ENCODE data around the gene MZT2B. TPM values are rescaled to one million over a fixed set of nuclear protein-coding genes. Genes with fewer than 3 reads are reported as not detected.
"Not testable (repeated sequence)": the region's sequence is repeated elsewhere in the genome, so short reads cannot be mapped to it uniquely, and the experiment has no call there.

MZT2B gene
- total RNA-seq, 2 donors from 2014 or later: 207 to 259 TPM

- DNase-seq (no peak), ATAC-seq (no peak)
- intact Hi-C loops (cut with DNase I): no loop called here
These were observed 16.6 kb upstream of the MZT2B start for GRCh38 chr2:130165293-130166016.

GRCh38 chr2:130166611-130167010 is 15.5 kb upstream of the MZT2B start:
- ATAC-seq; intact Hi-C loops (cut with DNase I): not testable (repeated sequence)

GRCh38 chr2:130169163-130169562 is 12.9 kb upstream of the MZT2B start:
- DNase-seq; ATAC-seq; intact Hi-C loops (cut with DNase I): not testable (repeated sequence)

More at GRCh38 chr2:130166611-130167010, 15.5 kb upstream of the MZT2B start:
- not testable (repeated sequence) for DNase-seq

GRCh38 chr2:130169896-130170295 is 12.2 kb upstream of the MZT2B start:
- no peak for DNase-seq
- intact Hi-C loops (cut with DNase I): no loop called here
- ATAC-seq: no peak

GRCh38 chr2:130174866-130175265 is 7.2 kb upstream of the MZT2B start:
- intact Hi-C loops (cut with DNase I); ATAC-seq; DNase-seq: not testable (repeated sequence)

- DNase-seq, ATAC-seq: not testable (repeated sequence)
- intact Hi-C loops (cut with DNase I): loop anchor here (5.0 to 10.0 kb wide), 2 partner anchors 154 to 157 kb away; no protein-coding TSS in a partner anchor
These were observed 1.4 kb upstream of the MZT2B start for GRCh38 chr2:130180404-130181324.

- ATAC-seq: peak; percentile 92 to 93
- intact Hi-C loops (cut with DNase I): loop anchor here (5.0 to 10.0 kb wide), 2 partner anchors 153 to 156 kb away; no protein-coding TSS in a partner anchor
- DNase-seq: peak; percentile 98
These were observed 660 bp upstream of the MZT2B start, which contains the start of gene SMPD4 for GRCh38 chr2:130181325-130181879. TSS of gene SMPD4 (minus strand) at chr2:130181602. CDS start at chr2:130176592, 5,010 bp downstream.

- ATAC-seq: peak in 1 of 2 donors; percentile 26
- intact Hi-C loops (cut with DNase I): loop anchor here (5.0 to 10.0 kb wide), 2 partner anchors 152 to 154 kb away; no protein-coding TSS in a partner anchor
- not testable (repeated sequence) for DNase-seq
These were observed 907 bp downstream of the MZT2B start for GRCh38 chr2:130182826-130183511.

- intact Hi-C loops (cut with DNase I): loop anchor here (5.0 to 10.0 kb wide), 2 partner anchors 151 to 154 kb away; no protein-coding TSS in a partner anchor
- no peak for ATAC-seq
- peak; percentile 34 for DNase-seq
These were observed 1.7 kb downstream of the MZT2B start for GRCh38 chr2:130183512-130184373.

GRCh38 chr2:130185436-130185835 is 3.4 kb downstream of the MZT2B start:
- DNase-seq: no peak

GRCh38 chr2:130185896-130186295 is 3.8 kb downstream of the MZT2B start:
- DNase-seq: no peak
- intact Hi-C loops (cut with DNase I): loop anchor here in 1 of 2 donors (10.0 kb wide), 1 partner anchor 149 kb away; no protein-coding TSS in a partner anchor
- ATAC-seq: no peak

More at GRCh38 chr2:130185436-130185835, 3.4 kb downstream of the MZT2B start:
- intact Hi-C loops (cut with DNase I): loop anchor here in 1 of 2 donors (10.0 kb wide), 1 partner anchor 149 kb away; no protein-coding TSS in a partner anchor
- no peak for ATAC-seq

- intact Hi-C loops (cut with DNase I): loop anchor here in 1 of 2 donors (10.0 kb wide), 1 partner anchor 148 kb away; no protein-coding TSS in a partner anchor
- DNase-seq (no peak), ATAC-seq (no peak)
These were observed 4.3 kb downstream of the MZT2B start for GRCh38 chr2:130186391-130186790.

- ATAC-seq: no peak
- DNase-seq: no peak
- intact Hi-C loops (cut with DNase I): loop anchor here in 1 of 2 donors (10.0 kb wide), 1 partner anchor 148 kb away; no protein-coding TSS in a partner anchor
These were observed 5.2 kb downstream of the MZT2B start for GRCh38 chr2:130187268-130187667.

GRCh38 chr2:130187859-130188792 is 6.1 kb downstream of the MZT2B start:
- not testable (repeated sequence) for ATAC-seq, DNase-seq
- intact Hi-C loops (cut with DNase I): loop anchor here in 1 of 2 donors (10.0 kb wide), 1 partner anchor 147 kb away; no protein-coding TSS in a partner anchor

- intact Hi-C loops (cut with DNase I): loop anchor here in 1 of 2 donors (10.0 kb wide), 1 partner anchor 146 kb away; no protein-coding TSS in a partner anchor
- not testable (repeated sequence) for ATAC-seq, DNase-seq
These were observed 6.9 kb downstream of the MZT2B start for GRCh38 chr2:130188958-130189357.

GRCh38 chr2:130190237-130190636 is 8.2 kb downstream of the MZT2B start:
- no peak for DNase-seq
- ATAC-seq: no peak
- intact Hi-C loops (cut with DNase I): no loop called here

All from left cardiac atrium (tissue), 4 donors.